SU-DHL-6 (cell line): ENCODE data around the gene RASL11B.

Experiments used
- H2AFZ ChIP-seq: fragments of 200-600 bp; sonication (generic); 2 replicates; pipeline ENCODE4 v1.6.1; 2014; ENCODE audit warnings: low read depth, mild to moderate bottlenecking, moderate library complexity, mixed read lengths, antibody characterized with exemption, low read length; ENCODE audit not compliant: severe bottlenecking
- H3F3A ChIP-seq: fragments of 200-600 bp; shearing (Covaris generic); 2 replicates; pipeline ENCODE4 v1.6.0; 2016; ENCODE audit warnings: antibody characterized with exemption, mild to moderate bottlenecking; ENCODE audit not compliant: insufficient read depth
- H3K27ac ChIP-seq: fragments of 200-600 bp; sonication (generic); 2 replicates; pipeline ENCODE4 v1.5.1; 2016; ENCODE audit warnings: low read depth, mild to moderate bottlenecking, low read length, moderate library complexity, mixed read lengths
- H3K27me3 ChIP-seq: fragments of 200-600 bp; sonication (generic), shearing (Covaris generic); 2 replicates; pipeline ENCODE4 v1.6.0; 2014; ENCODE audit warnings: mild to moderate bottlenecking, low read length
- H3K36me3 ChIP-seq: fragments of 200-600 bp; sonication (generic); 2 replicates; pipeline ENCODE4 v1.6.1; 2014; ENCODE audit warnings: mild to moderate bottlenecking, low read length, mixed read lengths
- H3K4me2 ChIP-seq: fragments of 300-600, 200-600 bp; shearing (Covaris generic), sonication (generic); 2 replicates; pipeline ENCODE4 v1.6.0; 2014; ENCODE audit warnings: low read length, low read depth, mild to moderate bottlenecking; ENCODE audit not compliant: poor library complexity, severe bottlenecking
- H3K4me3 ChIP-seq: fragments of 200-600 bp; sonication (generic); 2 replicates; pipeline ENCODE4 v1.5.1; 2014; ENCODE audit warnings: antibody characterized with exemption, low read length, mild to moderate bottlenecking, mixed read lengths; ENCODE audit not compliant: insufficient read depth, poor library complexity, severe bottlenecking
- H3K79me2 ChIP-seq: fragments of 200-600 bp; sonication (generic); 2 replicates; pipeline ENCODE4 v1.6.1; 2014; ENCODE audit warnings: mild to moderate bottlenecking, low read length, moderate library complexity; ENCODE audit not compliant: insufficient read depth
- H3K9ac ChIP-seq: fragments of 200-600 bp; sonication (generic); 2 replicates; pipeline ENCODE4 v1.7.0; 2014; ENCODE audit warnings: mild to moderate bottlenecking, low read length
- H3K9me2 ChIP-seq: fragments of 200-600 bp; sonication (generic); replicated peaks from 2 replicates; pipeline ENCODE4 v1.6.1; 2014; ENCODE audit warnings: low read length; ENCODE audit not compliant: insufficient read depth
- H3K9me3 ChIP-seq: fragments of 200-600 bp; sonication (generic); 2 replicates; pipeline ENCODE4 v1.6.1; 2014; ENCODE audit warnings: low read length, mixed read lengths; ENCODE audit not compliant: insufficient read depth
- H4K20me1 ChIP-seq: fragments of 200-600 bp; sonication (generic); 2 replicates; pipeline ENCODE4 v1.6.1; 2014; ENCODE audit warnings: low read depth, mild to moderate bottlenecking, antibody characterized with exemption, low read length, moderate library complexity, mixed read lengths
- CTCF ChIP-seq: fragments of 200-600 bp; sonication (generic); IDR thresholded peaks from one replicate; pipeline ENCODE4 v1.5.1; 2017; ENCODE audit warnings: antibody characterized with exemption, mild to moderate bottlenecking, low read length, moderate library complexity; ENCODE audit not compliant: insufficient read depth, poor library complexity, severe bottlenecking
- EZH2phosphoT487 ChIP-seq: fragments of 200-600 bp; sonication (generic), shearing (Covaris generic); conservative IDR thresholded peaks from 2 replicates; pipeline ENCODE4 v1.6.1; 2018; ENCODE audit warnings: mild to moderate bottlenecking, antibody characterized with exemption, low read length, moderate library complexity, mixed read lengths

The RASL11B gene

GRCh38 chr4:52842792-52843191 is 19.3 kb upstream of the RASL11B start:
- Histone ChIP-seq H3K79me2 (no peaks in the 10 kb centered on the region), H3K9me2 (no peaks in the 10 kb centered on the region), H3K9me3 (no peaks in the 10 kb centered on the region), H3K27me3 (no peaks in the 10 kb centered on the region), H3K4me3 (no peak overlapping the region), H3F3A (no peaks in the 10 kb centered on the region), H3K9ac (no peak overlapping the region), H4K20me1 (no peaks in the 10 kb centered on the region), H2AFZ (no peak overlapping the region), H3K36me3 (no peaks in the 10 kb centered on the region), H3K27ac (no peak overlapping the region), H3K4me2 (no peak overlapping the region)
- TF ChIP-seq CTCF, result no peak
- no peak for TF ChIP-seq EZH2phosphoT487

DNA sequence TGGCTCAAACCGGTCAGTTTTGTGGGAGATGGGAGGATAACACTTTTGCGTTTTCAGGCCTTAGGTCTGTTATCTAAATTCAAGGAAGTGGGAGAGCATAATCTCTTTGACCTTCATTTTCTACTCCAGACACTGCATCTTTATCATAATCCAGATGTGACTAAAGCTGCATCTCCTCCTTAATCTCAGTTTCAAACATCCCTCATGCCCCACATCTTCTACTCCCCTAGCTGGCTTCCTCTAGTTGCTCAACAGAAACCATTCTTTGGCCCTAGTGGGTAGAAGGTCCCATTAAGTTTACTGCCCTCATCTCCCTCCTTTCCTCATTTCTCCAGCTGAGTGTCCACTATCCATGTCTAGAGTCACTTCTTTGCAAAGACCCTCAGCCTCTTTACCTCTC is 18.8 kb upstream of the RASL11B start:
- H3K36me3 ChIP-seq, result no peaks in the 10 kb centered on the region
- H3K79me2 ChIP-seq, result no peaks in the 10 kb centered on the region
- H3K27ac ChIP-seq, result no peak overlapping the region
- no peaks in the 10 kb centered on the region for H4K20me1 ChIP-seq
- H3K4me3 ChIP-seq, result no peak overlapping the region
- no peaks in the 10 kb centered on the region for H3K9me2 ChIP-seq
- H3K27me3 ChIP-seq, result no peaks in the 10 kb centered on the region
- H3K9me3 ChIP-seq, result no peaks in the 10 kb centered on the region
- H3K9ac ChIP-seq, result no peak overlapping the region
- no peak overlapping the region for H2AFZ ChIP-seq
- no peaks in the 10 kb centered on the region for H3F3A ChIP-seq
- no peak for TF ChIP-seq EZH2phosphoT487
- H3K4me2 ChIP-seq, result no peak overlapping the region

DNA sequence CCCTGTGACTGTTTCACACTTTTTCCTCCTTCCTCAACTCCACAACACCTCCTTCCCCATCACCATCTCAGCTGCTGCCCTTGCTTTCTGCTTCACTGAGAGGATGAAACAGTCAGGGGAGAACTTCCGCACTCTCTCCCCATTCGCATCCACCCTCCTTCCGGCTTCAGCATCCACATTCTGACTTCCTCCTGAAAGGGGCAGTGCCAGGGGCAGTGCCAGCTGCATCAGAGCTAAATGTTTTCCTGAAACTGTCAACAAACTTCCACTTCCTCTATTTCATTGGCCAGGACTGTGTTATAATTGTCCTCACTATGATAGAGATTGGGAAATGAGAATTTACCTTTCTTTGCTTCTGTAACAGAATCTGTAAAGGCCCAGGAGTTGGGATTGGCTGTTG is 18.2 kb upstream of the RASL11B start:
- no peak for TF ChIP-seq CTCF
- TF ChIP-seq EZH2phosphoT487, result no peak
- Histone ChIP-seq H3K27ac (no peak overlapping the region), H3K9me3 (no peaks in the 10 kb centered on the region), H3K4me2 (no peak overlapping the region), H3F3A (no peaks in the 10 kb centered on the region), H3K4me3 (no peak overlapping the region), H3K27me3 (no peaks in the 10 kb centered on the region), H3K36me3 (no peaks in the 10 kb centered on the region), H4K20me1 (no peaks in the 10 kb centered on the region), H2AFZ (no peak overlapping the region), H3K9me2 (no peaks in the 10 kb centered on the region), H3K9ac (no peak overlapping the region), H3K79me2 (no peaks in the 10 kb centered on the region)

GRCh38 chr4:52844596-52844995 is 17.5 kb upstream of the RASL11B start:
- no peak overlapping the region for H3K4me3 ChIP-seq
- H3K9me3 ChIP-seq, result no peaks in the 10 kb centered on the region
- no peaks in the 10 kb centered on the region for H3K27me3 ChIP-seq
- no peak for TF ChIP-seq CTCF
- TF ChIP-seq EZH2phosphoT487, result no peak
- no peak overlapping the region for H3K27ac ChIP-seq
- no peaks in the 10 kb centered on the region for H3K9me2 ChIP-seq
- H4K20me1 ChIP-seq, result no peaks in the 10 kb centered on the region
- H2AFZ ChIP-seq, result no peak overlapping the region
- H3K4me2 ChIP-seq, result no peak overlapping the region
- H3K79me2 ChIP-seq, result no peaks in the 10 kb centered on the region
- no peak overlapping the region for H3K9ac ChIP-seq
- H3F3A ChIP-seq, result no peaks in the 10 kb centered on the region
- H3K36me3 ChIP-seq, result no peaks in the 10 kb centered on the region
